ENCODE measurements around the gene LRRC23. TPM values are rescaled to one million over a fixed set of nuclear protein-coding genes. Genes with fewer than 3 reads are reported as not detected.

The LRRC23 gene
- total RNA-seq, 2 donors from 2014 or later, result 7.3 to 8.0 TPM

- no peaks in the 10 kb centered on the region for H3K27me3 ChIP-seq
- H3K9ac ChIP-seq (ENCODE audit: low read depth in 2 of 2, low read length in 2 of 2), result peak overlapping the region; percentile 72 to 92
- H3K4me3 ChIP-seq, result no peak overlapping the region
- intact Hi-C loops (cut with DNase I), result no loop called here
- peak; percentile 81 for DNase-seq
- no peak for TF ChIP-seq CTCF (IDR thresholded peaks at IDR 0.05)
- peak overlapping the region; percentile 90 for H3K27ac ChIP-seq
- H3K36me3 ChIP-seq, result no peaks in the 10 kb centered on the region
- peaks cover 10% of the 10 kb centered on the region for H3K4me1 ChIP-seq
- no peaks in the 10 kb centered on the region for H3K9me3 ChIP-seq
Measured at GRCh38 chr12:6925540-6926279, 21.1 kb downstream of the LRRC23 start.

DNA sequence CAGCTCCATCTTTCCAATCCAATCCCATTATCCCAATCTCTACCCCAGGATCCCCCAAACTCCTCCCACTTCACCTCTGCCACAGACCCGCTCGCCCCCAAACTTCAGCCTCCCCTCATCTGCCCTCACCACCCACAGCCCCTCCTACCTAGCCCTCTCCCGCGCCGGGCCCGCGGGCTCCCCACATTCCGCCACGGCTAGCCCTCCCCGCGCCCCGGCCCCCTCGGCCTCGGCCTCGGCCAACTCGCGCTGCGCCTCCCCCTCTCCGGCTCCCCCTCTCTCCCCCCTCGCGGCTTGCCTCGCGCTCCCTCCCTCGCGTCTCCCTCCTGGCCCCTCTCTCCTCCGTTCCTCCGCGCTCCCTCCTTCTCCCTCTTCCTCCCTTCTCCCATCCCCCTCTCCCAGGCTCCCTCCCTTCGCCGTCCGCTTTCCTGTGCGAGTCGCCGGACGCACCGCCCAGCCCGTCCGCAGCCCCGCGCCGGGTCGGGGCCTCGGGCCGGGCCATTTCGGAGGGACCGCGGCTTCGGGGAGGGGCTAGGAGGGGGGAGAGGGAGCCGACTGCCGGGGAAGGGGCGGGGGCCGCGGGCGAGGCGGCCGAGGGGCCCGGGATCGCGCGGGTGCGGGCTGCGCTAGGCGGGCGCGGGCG, 22.9 kb downstream of the LRRC23 start, which contains the start of gene ATN1:
ATN1 (plus strand) TSS at position 581 of the 643 bp plus-strand sequence. CDS start 6,043 bp downstream, outside the sequence.
- TF ChIP-seq CTCF (IDR thresholded peaks at IDR 0.05), result no peak
- no peaks in the 10 kb centered on the region for H3K9me3 ChIP-seq
- no peaks in the 10 kb centered on the region for H3K27me3 ChIP-seq
- no peaks in the 10 kb centered on the region for H3K36me3 ChIP-seq
- H3K4me3 ChIP-seq, result peak within 1 kb of the TSS; percentile 74
- intact Hi-C loops (cut with DNase I), result no loop called here
- peaks cover 14% of the 10 kb centered on the region for H3K4me1 ChIP-seq
- DNase-seq, result peak; percentile 79
- peak within 1 kb of the TSS; percentile 87 to 97 for H3K9ac ChIP-seq (ENCODE audit: low read depth in 2 of 2, low read length in 2 of 2)
- peak within 1 kb of the TSS; percentile 90 for H3K27ac ChIP-seq

DNA sequence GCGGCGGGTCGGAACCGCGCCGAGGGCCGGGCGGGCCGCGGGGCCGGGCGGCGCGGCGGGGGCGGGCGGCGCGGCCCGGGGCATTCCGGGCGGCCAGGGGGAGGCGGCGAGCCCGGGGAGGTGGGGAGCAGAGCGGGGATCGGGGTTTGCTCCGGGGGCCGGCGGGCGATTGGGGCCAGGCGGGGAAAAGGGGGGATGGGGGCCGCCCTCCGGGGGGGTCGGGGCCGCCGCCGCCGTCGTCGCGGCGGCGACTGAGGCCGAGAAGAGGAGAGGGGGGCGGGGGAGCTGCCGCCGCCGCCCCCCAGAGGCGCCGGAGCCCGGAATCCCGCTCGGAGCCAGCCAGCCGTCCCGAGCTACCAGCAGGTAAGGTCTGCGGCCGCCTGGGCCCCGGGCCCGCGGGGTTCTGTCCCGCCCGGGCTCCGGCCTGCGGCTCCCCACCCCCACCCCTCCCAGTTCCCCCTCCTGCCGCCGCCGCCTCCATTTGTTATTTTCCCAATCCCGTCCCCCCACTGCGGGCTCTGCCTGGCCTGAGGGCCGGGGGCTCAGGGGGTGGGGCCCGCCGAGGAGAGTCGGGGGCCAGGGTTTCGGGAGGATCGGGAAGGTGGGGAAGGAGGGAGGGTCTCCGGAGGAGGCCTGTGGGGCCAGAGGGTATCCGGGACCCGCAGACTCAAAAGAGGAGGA, 23.5 kb downstream of the LRRC23 start:
- no peak for TF ChIP-seq CTCF (IDR thresholded peaks at IDR 0.05)
- Histone ChIP-seq H3K9me3 (no peaks in the 10 kb centered on the region), H3K9ac (ENCODE audit: low read depth in 2 of 2, low read length in 2 of 2) (peak overlapping the region; percentile 87 to 97), H3K36me3 (no peaks in the 10 kb centered on the region), H3K27ac (peak overlapping the region; percentile 81), H3K27me3 (no peaks in the 10 kb centered on the region), H3K4me1 (peaks cover 14% of the 10 kb centered on the region), H3K4me3 (peak overlapping the region; percentile 74)
- intact Hi-C loops (cut with DNase I), result no loop called here
- DNase-seq, result no peak

- no peak for DNase-seq
- Histone ChIP-seq H3K36me3 (no peaks in the 10 kb centered on the region), H3K27me3 (no peaks in the 10 kb centered on the region), H3K9me3 (no peaks in the 10 kb centered on the region), H3K9ac (ENCODE audit: low read depth in 2 of 2, low read length in 2 of 2) (peak overlapping the region; percentile 84 to 97), H3K27ac (peak overlapping the region; percentile 81), H3K4me1 (peaks cover 18% of the 10 kb centered on the region), H3K4me3 (peak overlapping the region; percentile 74)
- TF ChIP-seq CTCF (IDR thresholded peaks at IDR 0.05), result no peak
- intact Hi-C loops (cut with DNase I), result no loop called here
Measured at GRCh38 chr12:6928703-6929407, 24.2 kb downstream of the LRRC23 start.

Data from colonic mucosa (tissue), 4 donors.